Endothelial cell of umbilical vein (primary cell): ENCODE results near the gene QPCTL. TPM values are rescaled to one million over a fixed set of nuclear protein-coding genes. Genes with fewer than 3 reads are reported as not detected.
"Not testable (repeated sequence)": the region's sequence is repeated elsewhere in the genome, so short reads cannot be mapped to it uniquely, and the experiment has no call there.

ENCODE experiments used
- BruUV-seq: library from RNA; stranded (reverse); fragments of 400-500 nt; replicated peaks from 2 replicates; lab custom pipeline; 2021; lab: Mats Ljungman, UMichigan
- CTCF ChIA-PET: fragments of 300-600, 350-600 bp; sonication (Branson Sonifier 250); formaldehyde crosslinking; loops from one replicate; lab custom pipeline; 2021; ENCODE audit warnings: antibody characterized with exemption, inconsistent platforms; lab: Charles Lee
- POLR2A ChIA-PET: fragments of 300-600, 350-600 bp; sonication (Branson Sonifier 250); formaldehyde crosslinking; loops from one replicate; lab custom pipeline; 2021; ENCODE audit warnings: antibody characterized with exemption, inconsistent platforms; lab: Charles Lee
- DNase-seq: peaks from one replicate; pipeline ENCODE4 v3.0.0-alpha.2; 2011; ENCODE audit warnings: low read depth, low spot score
- FAIRE-seq: peaks from 2 replicates; lab custom pipeline; 2011; peaks lifted over from hg19 to GRCh38; lab: Jason Lieb, UNC
- H2AFZ ChIP-seq: 2 replicates; pipeline ENCODE4 v1.6.0; 2012; ENCODE audit warnings: low read depth, low read length, control low read depth, inconsistent platforms
- H3K27ac ChIP-seq: 2 replicates; pipeline ENCODE4 v1.5.1; 2011; ENCODE audit warnings: low read depth, mild to moderate bottlenecking, control low read depth, low read length, moderate library complexity; ENCODE audit not compliant: insufficient read depth
- H3K27me3 ChIP-seq, 2 experiments: 2 replicates each; pipeline versions ENCODE4 v1.6.0 to v1.6.1; 2011; ENCODE audit warnings: low read length in 2 of 2, mixed read lengths in 1 of 2; ENCODE audit not compliant: control insufficient read depth in 2 of 2, insufficient read depth in 2 of 2
- H3K36me3 ChIP-seq, 2 experiments: 2 replicates in 1 of 2; 3 replicates in 1 of 2; pipeline ENCODE4 v1.5.1; 2011; ENCODE audit warnings: low read length in 2 of 2, mild to moderate bottlenecking in 1 of 2, moderate library complexity in 1 of 2; ENCODE audit not compliant: control insufficient read depth in 2 of 2, insufficient read depth in 2 of 2; ENCODE audit errors: extremely low read depth in 1 of 2
- H3K4me1 ChIP-seq: 3 replicates; pipeline ENCODE4 v1.5.1; 2011; ENCODE audit warnings: mild to moderate bottlenecking, low read length; ENCODE audit not compliant: control insufficient read depth, insufficient read depth; ENCODE audit errors: extremely low read depth
- H3K4me2 ChIP-seq: 2 replicates; pipeline ENCODE4 v1.6.1; 2011; ENCODE audit warnings: low read length, control low read depth, mixed read lengths; ENCODE audit not compliant: insufficient read depth
- H3K4me3 ChIP-seq, 3 experiments: fragments of 200-600 bp in 1 of 3; sonication (generic), shearing (Covaris generic) in 1 of 3; replicated peaks in 1 of 3; 2 replicates each; pipeline ENCODE4 v1.5.1; 2011 to 2016; ENCODE audit warnings: control low read depth in 3 of 3, low read length in 3 of 3, mild to moderate bottlenecking in 2 of 3, inconsistent platforms in 1 of 3, low read depth in 1 of 3, moderate library complexity in 1 of 3; ENCODE audit not compliant: insufficient read depth in 1 of 3
- H3K79me2 ChIP-seq: 2 replicates; pipeline ENCODE4 v1.6.0; 2012; ENCODE audit warnings: low read length, inconsistent platforms; ENCODE audit not compliant: control insufficient read depth, insufficient read depth
- H3K9ac ChIP-seq: replicated peaks from 2 replicates; pipeline ENCODE3; 2011; ENCODE audit warnings: low read length, control low read depth; ENCODE audit not compliant: insufficient read depth; ENCODE audit errors: extremely low read depth
- H3K9me1 ChIP-seq: replicated peaks from 3 replicates; pipeline ENCODE4 v1.6.0; 2011; ENCODE audit warnings: mild to moderate bottlenecking, low read length; ENCODE audit not compliant: control insufficient read depth, insufficient read depth; ENCODE audit errors: extremely low read depth
- H3K9me3 ChIP-seq: replicated peaks from 2 replicates; pipeline ENCODE4 v1.5.1; 2012; ENCODE audit warnings: low read length, inconsistent platforms; ENCODE audit not compliant: control insufficient read depth, insufficient read depth
- H4K20me1 ChIP-seq: replicated peaks from 2 replicates; pipeline ENCODE3; 2011; ENCODE audit warnings: mild to moderate bottlenecking, low read length; ENCODE audit not compliant: control insufficient read depth, insufficient read depth; ENCODE audit errors: extremely low read depth
- EZH2 ChIP-seq: IDR thresholded peaks from 2 replicates; pipeline ENCODE4 v1.6.1; 2012; ENCODE audit warnings: borderline replicate concordance, low read depth, mild to moderate bottlenecking, moderate library complexity, low read length, inconsistent platforms; ENCODE audit not compliant: severe bottlenecking
- FOS ChIP-seq: IDR thresholded peaks from 2 replicates; pipeline ENCODE4 v1.6.1; 2011; ENCODE audit warnings: mild to moderate bottlenecking, low read length, moderate library complexity, borderline replicate concordance; ENCODE audit not compliant: insufficient read depth
- GATA2 ChIP-seq: IDR thresholded peaks from 2 replicates; pipeline ENCODE4 v1.7.0; 2011; ENCODE audit warnings: low read depth, mild to moderate bottlenecking, moderate library complexity, mixed read lengths, low read length; ENCODE audit not compliant: insufficient read length, insufficient read depth
- JUN ChIP-seq: IDR thresholded peaks from 2 replicates; pipeline ENCODE4 v1.6.1; 2011; ENCODE audit warnings: borderline replicate concordance, low read depth; ENCODE audit not compliant: insufficient read length, insufficient read depth
- MYC ChIP-seq: IDR thresholded peaks from one replicate; pipeline ENCODE4 v1.6.1; 2011; ENCODE audit warnings: mild to moderate bottlenecking, low read depth, low read length
- POLR2A ChIP-seq: IDR thresholded peaks from 2 replicates; pipeline ENCODE4 v1.6.1; 2012; ENCODE audit warnings: low read depth, mild to moderate bottlenecking, control low read depth, low read length
- POLR2AphosphoS5 ChIP-seq: IDR thresholded peaks from 2 replicates; pipeline ENCODE4 v1.6.1; 2012; ENCODE audit warnings: low read depth, mild to moderate bottlenecking, control low read depth, low read length, moderate library complexity; ENCODE audit not compliant: insufficient read depth
- dilution Hi-C: fragments of 300-500 bp; cut with MboI; formaldehyde crosslinking; loops from one replicate; pipeline ENCODE4 v1.15.0; 2019; ENCODE audit warnings: low sequenced_read_pairs; ENCODE audit not compliant: extremely low pct_ligation_motif_present
- intact Hi-C: fragments of 100-400 bp; cut with micrococcal nuclease; formaldehyde crosslinking; loops from one replicate; pipeline ENCODE4 v1.10.0; 2022
- polyA plus RNA-seq, 4 experiments: library from polyadenylated mRNA; depleted of rRNA in 3 of 4; stranded (reverse) in 3 of 4; unstranded in 1 of 4; fragments of >200 nt; gene quantifications; 2 replicates each; pipeline versions ENCODE4 v1.2.1 to v1.2.3, GENCODE V29; 2011 to 2012; ENCODE audit warnings: missing spikeins in 1 of 4
- total RNA-seq: library from RNA; stranded (reverse); gene quantifications from 2 replicates; pipeline ENCODE4 v1.2.3, GENCODE V29; 2021
- TF ChIP-seq, protein P1 (sequence below), 2 donors: IDR thresholded peaks; 1 replicate in 1 of 2; 2 replicates in 1 of 2; pipeline ENCODE4 v1.5.1; 2011; ENCODE audit warnings: low read length in 2 of 2, mild to moderate bottlenecking in 2 of 2, moderate library complexity in 2 of 2, control low read depth in 1 of 2, inconsistent platforms in 1 of 2, low read depth in 1 of 2; ENCODE audit not compliant: insufficient read depth in 1 of 2; ENCODE audit errors: extremely low read depth in 1 of 2
- TF ChIP-seq, protein P2 (sequence below): IDR thresholded peaks from 2 replicates; pipeline ENCODE4 v1.6.1; 2011; ENCODE audit not compliant: insufficient read depth, insufficient read length

QPCTL gene
- total and polyA plus RNA-seq, 2 donors (not counting 3 experiments of a cell fraction or from before 2014, with no cell fraction given) = 17.6 to 22.5 TPM

DNA sequence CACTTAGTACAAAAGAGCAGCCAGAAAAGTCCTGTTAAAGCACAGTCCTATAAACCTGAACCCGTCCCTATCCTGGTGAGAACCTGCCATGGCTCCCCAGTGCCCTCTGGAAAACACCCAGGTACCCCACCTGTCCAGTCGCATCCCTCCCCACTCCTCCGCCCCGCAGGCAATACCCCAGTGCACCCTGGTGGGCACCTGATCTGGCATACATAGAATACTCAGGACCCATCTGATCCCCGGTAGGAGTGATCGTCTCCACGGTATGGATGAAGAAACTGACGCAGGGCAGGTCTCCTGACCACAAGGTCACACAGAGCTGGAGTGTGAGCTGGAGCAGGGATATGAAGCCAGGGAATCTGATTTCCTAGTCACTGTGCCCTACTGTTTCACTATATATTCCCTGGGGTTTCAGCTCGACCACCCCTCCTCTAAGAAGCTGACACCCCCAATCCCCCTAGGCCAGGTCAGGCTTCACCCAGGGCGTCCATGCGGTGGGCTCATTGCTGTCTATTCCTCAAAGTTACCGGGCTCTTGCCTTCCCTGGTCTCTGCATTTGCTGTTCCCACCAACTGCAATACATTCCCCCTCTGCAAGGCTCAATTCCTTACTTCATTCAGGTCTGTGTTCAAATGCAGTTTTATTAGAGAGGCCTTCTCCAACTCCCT lies 25.7 kb downstream of the QPCTL start:
- no peaks in the 10 kb centered on the region for H3K9me1 ChIP-seq
- H3K4me2 ChIP-seq = peak overlapping the region; percentile 8
- no TSS peak for BruUV-seq
- H3K4me3 ChIP-seq = peak overlapping the region in 2 of 3 experiments; percentile 0 to 18
- H3K9me3 ChIP-seq = no peaks in the 10 kb centered on the region
- H2AFZ ChIP-seq = no peak overlapping the region
- DNase-seq = no peak
- peak overlapping the region; percentile 43 for H3K27ac ChIP-seq
- H3K79me2 ChIP-seq = peaks cover 25% of the 10 kb centered on the region
- FAIRE-seq = peak; percentile 21
- H3K36me3 ChIP-seq = peaks cover 0 to 4% of the 10 kb centered on the region in 2 experiments
- no peak for TF ChIP-seq POLR2AphosphoS5
- no peak for TF ChIP-seq GATA2
- no peak for TF ChIP-seq JUN
- TF ChIP-seq, protein P1, sequence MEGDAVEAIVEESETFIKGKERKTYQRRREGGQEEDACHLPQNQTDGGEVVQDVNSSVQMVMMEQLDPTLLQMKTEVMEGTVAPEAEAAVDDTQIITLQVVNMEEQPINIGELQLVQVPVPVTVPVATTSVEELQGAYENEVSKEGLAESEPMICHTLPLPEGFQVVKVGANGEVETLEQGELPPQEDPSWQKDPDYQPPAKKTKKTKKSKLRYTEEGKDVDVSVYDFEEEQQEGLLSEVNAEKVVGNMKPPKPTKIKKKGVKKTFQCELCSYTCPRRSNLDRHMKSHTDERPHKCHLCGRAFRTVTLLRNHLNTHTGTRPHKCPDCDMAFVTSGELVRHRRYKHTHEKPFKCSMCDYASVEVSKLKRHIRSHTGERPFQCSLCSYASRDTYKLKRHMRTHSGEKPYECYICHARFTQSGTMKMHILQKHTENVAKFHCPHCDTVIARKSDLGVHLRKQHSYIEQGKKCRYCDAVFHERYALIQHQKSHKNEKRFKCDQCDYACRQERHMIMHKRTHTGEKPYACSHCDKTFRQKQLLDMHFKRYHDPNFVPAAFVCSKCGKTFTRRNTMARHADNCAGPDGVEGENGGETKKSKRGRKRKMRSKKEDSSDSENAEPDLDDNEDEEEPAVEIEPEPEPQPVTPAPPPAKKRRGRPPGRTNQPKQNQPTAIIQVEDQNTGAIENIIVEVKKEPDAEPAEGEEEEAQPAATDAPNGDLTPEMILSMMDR (IDR thresholded peaks at IDR 0.05; ENCODE audit: extremely low read depth in 1 of 2, insufficient read depth in 1 of 2, low read depth in 1 of 2, low read length in 2 of 2) = no peak
- no peak for TF ChIP-seq POLR2A
- no peak for TF ChIP-seq MYC
- TF ChIP-seq FOS = no peak
- TF ChIP-seq, protein P2, sequence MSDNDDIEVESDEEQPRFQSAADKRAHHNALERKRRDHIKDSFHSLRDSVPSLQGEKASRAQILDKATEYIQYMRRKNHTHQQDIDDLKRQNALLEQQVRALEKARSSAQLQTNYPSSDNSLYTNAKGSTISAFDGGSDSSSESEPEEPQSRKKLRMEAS = no peak
- TF ChIP-seq EZH2 = no peak
- H3K27me3 ChIP-seq = no peaks in the 10 kb centered on the region
- H3K4me1 ChIP-seq = peaks cover 20% of the 10 kb centered on the region
- dilution Hi-C loops = no loop called here
- H4K20me1 ChIP-seq = no peaks in the 10 kb centered on the region
- CTCF ChIA-PET = interaction anchor here (1.0 to 3.7 kb wide), 8 partner anchors 12 to 279 kb away, joined by 3 to 51 read pairs (median 6); partner anchors contain the start of genes DMWD, FBXO46, QPCTL and SIX5
- POLR2A ChIA-PET = interaction anchor here (1.2 to 2.2 kb wide), 4 partner anchors 11 to 53 kb away, joined by 3 to 24 read pairs (median 7); partner anchors contain the start of genes QPCTL, SIX5 and SNRPD2
- intact Hi-C loops = loop anchor here (1.0 kb wide), 2 partner anchors 26 to 51 kb away; partner anchors contain the start of genes QPCTL and SIX5
- H3K9ac ChIP-seq = peak overlapping the region; percentile 17

GRCh38 chr19:45720065-45720464 lies 27.6 kb downstream of the QPCTL start:
- BruUV-seq, H3K36me3 ChIP-seq, dilution Hi-C loops, H3K4me3 ChIP-seq, H3K9me1 ChIP-seq, intact Hi-C loops, H3K4me2 ChIP-seq, DNase-seq, FAIRE-seq, H4K20me1 ChIP-seq, H3K27me3 ChIP-seq, POLR2A ChIA-PET, H3K9me3 ChIP-seq, H3K9ac ChIP-seq, H3K27ac ChIP-seq, H2AFZ ChIP-seq: not testable (repeated sequence)
- peaks cover 20% of the 10 kb centered on the region for H3K79me2 ChIP-seq
- CTCF ChIA-PET = interaction anchor here (0.8 kb wide), 1 partner anchor 11 kb away, joined by 3 read pairs; the partner anchor contains the start of gene FBXO46
- peaks cover 20% of the 10 kb centered on the region for H3K4me1 ChIP-seq
